MG63 (cell line): ENCODE data around the gene GOLT1A. TPM values are rescaled to one million over a fixed set of nuclear protein-coding genes. Genes with fewer than 3 reads are reported as not detected.

ENCODE experiments used
- DNase-seq: peaks from one replicate; pipeline ENCODE4 v3.0.0-alpha.2; 2020
- H3K27me3 ChIP-seq: fragments of 250-450 bp; sonication (Bioruptor Pico); 2 replicates; pipeline ENCODE4 v1.5.1; 2020; ENCODE audit warnings: mild to moderate bottlenecking, moderate library complexity
- H3K36me3 ChIP-seq: fragments of 250-450 bp; sonication (Bioruptor Pico); 2 replicates; pipeline ENCODE4 v1.5.1; 2020; ENCODE audit warnings: mild to moderate bottlenecking, moderate library complexity
- H3K4me3 ChIP-seq: fragments of 250-450 bp; sonication (Bioruptor Pico); 2 replicates; pipeline ENCODE4 v1.5.1; 2020; ENCODE audit warnings: mild to moderate bottlenecking, moderate library complexity
- H3K9me3 ChIP-seq: fragments of 250-450 bp; sonication (Bioruptor Pico); 2 replicates; pipeline ENCODE4 v1.5.1; 2020; ENCODE audit warnings: mild to moderate bottlenecking, moderate library complexity
- total RNA-seq: library from RNA; depleted of rRNA; stranded (reverse); fragments of >200 nt; shearing (Covaris generic); gene quantifications from 2 replicates; pipeline ENCODE4 v1.2.3, GENCODE V29; 2014; ENCODE audit warnings: low replicate concordance

The GOLT1A gene
- total RNA-seq, 1 experiment from 2014 or later, result not detected

DNA sequence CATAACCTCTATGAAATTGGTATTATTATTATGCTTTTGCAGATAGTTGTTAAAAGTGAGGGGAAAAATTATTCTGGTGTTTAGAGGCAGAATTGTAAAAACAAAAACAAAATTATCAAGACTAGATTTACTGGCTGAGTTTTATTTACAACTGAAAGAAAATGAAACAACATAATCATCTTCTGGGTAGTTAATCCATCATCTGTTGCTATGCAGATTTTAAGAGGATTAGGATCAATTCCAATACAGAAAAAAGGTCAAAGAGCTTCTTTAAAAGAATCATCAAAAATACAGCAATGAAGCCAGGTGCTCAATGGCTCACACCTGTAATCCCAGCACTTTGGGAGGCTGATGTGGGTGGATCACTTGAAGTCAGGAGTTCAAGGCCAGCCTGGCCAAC, 8.3 kb downstream of the GOLT1A start:
- H3K27me3 ChIP-seq, result peaks cover 39% of the 10 kb centered on the region
- H3K4me3 ChIP-seq, result no peak overlapping the region
- H3K9me3 ChIP-seq, result no peaks in the 10 kb centered on the region
- no peaks in the 10 kb centered on the region for H3K36me3 ChIP-seq
- no peak for DNase-seq

DNA sequence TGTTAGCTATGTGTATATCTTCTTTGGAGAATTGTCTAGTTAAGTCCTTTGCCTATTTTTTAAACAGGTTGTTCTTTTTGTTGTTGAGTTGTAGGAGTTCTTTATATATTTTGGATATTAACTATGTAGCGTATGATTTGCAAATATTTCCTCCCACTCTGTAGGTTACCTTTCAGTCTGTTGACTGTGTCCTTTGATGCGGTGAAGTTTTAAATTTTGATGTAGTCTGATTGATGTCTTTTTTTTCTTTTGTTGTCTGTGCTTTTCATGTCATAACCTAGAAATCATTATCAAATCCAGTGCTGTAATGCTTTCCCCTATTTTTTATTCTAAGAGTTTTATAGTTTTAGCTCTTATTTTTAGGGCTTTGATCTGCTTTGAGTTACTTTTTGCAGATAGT, 8.8 kb downstream of the GOLT1A start:
- Histone ChIP-seq H3K27me3 (peaks cover 37% of the 10 kb centered on the region), H3K4me3 (no peak overlapping the region), H3K36me3 (no peaks in the 10 kb centered on the region), H3K9me3 (no peaks in the 10 kb centered on the region)
- DNase-seq, result no peak

DNA sequence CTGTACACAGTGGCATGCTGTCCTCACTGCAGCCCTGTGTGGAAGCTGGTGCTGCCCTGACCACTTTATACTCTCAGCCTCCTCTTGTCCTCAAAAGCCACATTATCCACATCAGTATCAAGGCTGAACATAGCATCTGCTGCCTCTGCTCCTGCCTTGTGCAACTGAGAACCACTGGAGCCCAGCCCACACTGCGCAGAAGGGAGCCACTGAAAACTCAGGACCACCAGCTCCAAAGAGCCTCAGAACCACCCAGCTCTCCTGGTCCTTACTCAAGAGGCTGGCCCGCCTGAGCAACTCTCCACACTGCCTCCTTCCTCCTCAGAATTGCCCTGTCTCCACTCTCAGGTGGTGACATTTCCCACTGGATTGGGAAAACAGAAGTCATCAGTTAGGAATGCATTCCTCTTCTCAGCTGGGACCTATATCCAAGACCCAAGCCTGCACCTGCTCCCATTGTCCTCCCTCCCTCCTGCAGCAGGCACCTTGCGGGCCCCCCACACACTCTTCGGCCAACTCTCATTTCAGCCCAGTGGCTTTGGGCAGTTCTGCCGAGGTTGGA, 10.5 kb downstream of the GOLT1A start:
- Histone ChIP-seq H3K9me3 (no peaks in the 10 kb centered on the region), H3K36me3 (no peaks in the 10 kb centered on the region), H3K27me3 (peaks cover 37% of the 10 kb centered on the region), H3K4me3 (no peak overlapping the region)
- no peak for DNase-seq

DNA sequence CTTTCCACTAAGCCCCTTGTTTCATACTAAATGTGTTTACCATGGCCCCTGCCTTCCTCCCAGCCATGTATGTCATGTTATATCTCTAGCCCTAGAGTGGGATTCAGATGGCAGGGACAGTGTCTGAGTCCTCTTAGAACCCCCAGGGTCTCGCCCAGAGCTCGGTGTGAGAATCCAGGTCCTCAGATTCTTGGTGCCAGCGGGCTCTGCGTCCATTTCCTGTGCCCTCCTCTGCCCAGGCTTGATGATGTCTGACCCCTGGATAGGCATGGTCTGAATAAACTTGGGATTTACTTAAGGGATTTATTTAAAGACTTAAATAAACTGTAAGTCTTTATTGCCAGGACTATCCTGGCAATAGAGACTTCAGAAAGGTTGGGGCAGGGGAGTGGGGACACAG, 11.3 kb downstream of the GOLT1A start:
- Histone ChIP-seq H3K27me3 (peaks cover 35% of the 10 kb centered on the region), H3K36me3 (no peaks in the 10 kb centered on the region), H3K9me3 (no peaks in the 10 kb centered on the region), H3K4me3 (no peak overlapping the region)
- no peak for DNase-seq

DNA sequence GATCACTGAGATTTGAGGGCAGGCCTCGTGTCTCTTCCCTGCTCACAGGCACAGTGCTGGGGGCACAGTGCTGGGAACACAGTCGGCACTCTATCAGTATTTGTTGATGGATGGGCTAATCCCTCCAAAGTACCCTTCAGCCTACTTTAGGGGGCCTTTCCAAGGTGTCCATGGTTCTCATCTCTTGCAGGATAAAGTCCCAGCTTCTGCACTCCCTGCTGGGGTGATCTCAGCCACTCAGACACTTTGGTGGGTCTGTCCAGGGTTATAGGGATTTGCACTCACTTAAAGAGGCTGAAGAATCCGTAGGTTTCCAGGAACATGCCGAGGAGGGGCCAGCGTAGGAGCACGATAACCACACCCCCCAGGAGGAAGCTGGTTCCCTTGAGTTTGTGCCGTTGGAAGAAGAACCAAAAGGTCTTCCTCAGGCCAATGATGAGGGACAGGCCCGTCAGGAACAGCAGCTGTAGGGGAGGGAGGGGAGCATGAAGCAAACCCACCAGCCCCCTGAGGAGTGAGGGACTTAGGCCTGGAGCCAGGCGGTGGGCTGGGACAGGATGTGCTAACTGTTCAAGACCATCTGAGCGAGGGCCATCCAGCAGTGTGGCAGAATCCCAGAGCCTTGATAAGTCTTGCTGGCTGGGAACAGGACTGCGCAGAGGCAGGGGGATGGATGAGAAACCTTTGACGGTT, 12.3 kb downstream of the GOLT1A start:
- Histone ChIP-seq H3K4me3 (no peak overlapping the region), H3K27me3 (peaks cover 26% of the 10 kb centered on the region), H3K9me3 (no peaks in the 10 kb centered on the region), H3K36me3 (no peaks in the 10 kb centered on the region)
- no peak for DNase-seq

DNA sequence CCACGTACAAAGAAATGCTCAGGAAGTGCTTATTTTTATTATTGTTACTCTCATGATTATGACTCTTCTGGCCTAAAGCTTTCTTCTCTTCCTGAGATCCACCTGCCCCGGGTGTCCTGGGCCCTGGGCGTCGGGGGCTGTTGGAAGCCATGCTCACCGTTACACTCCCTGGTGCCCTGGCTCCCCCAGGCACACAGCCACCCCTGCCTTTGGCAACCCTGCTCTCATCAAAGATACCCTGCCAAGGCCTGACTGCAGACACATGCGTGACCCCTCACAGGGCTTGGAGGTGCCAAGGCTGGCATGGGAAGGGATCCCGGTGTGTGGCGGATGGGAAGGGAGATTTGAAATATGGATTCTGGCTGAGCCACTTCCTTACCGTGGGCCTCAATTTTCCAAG, 14.2 kb downstream of the GOLT1A start:
- Histone ChIP-seq H3K36me3 (no peaks in the 10 kb centered on the region), H3K4me3 (no peak overlapping the region), H3K9me3 (no peaks in the 10 kb centered on the region), H3K27me3 (peaks cover 10% of the 10 kb centered on the region)
- DNase-seq, result no peak

DNA sequence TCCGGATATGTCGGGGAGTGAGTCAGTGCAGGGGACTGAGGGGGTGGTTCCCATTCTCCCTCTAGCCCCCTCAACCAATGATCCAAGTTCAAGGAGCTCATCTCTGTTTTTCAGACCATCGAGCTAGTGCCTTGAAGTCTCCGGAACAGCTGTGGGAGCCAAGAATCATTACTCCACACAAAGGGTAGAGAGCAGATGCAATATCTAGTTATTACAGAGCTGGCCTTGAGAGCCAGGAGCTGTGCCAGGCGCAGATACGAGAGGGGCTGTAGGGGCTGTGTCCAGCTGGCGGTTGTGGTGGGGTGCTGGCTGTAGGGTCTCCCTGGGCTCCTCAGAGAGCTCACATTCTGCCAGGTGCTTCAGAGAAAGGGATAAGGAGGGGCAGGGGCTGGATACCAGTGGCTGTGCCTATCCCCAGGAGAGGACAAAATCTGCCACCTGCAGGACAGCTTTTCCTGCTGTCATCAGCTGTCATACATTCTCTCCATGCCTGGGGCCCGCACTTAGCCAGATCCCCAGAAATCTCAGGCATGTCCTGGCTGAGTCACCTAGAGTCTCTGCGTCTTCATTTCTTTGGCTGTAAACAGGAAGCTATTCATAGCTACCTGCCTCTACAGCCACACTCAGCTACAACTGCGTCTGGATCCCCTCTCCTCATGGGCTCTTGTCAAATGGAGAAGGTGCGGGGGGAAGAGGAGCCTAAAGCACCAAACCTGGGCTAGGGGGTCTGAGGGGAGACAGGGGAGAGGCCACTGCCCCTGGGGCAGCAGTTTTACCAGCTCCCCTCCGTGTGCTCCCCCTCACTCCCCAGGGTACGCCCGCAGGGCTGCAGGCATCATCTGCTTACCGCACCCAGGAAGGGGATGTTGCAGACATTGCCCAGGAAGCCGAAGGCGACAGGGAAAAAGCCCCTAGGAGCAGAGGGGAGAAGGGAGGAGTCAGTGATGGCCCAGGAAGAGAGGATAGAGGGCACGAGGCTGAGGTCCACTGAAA, 15.1 kb downstream of the GOLT1A start:
- H3K4me3 ChIP-seq, result no peak overlapping the region
- DNase-seq, result peak; percentile 45
- H3K9me3 ChIP-seq, result no peaks in the 10 kb centered on the region

DNA sequence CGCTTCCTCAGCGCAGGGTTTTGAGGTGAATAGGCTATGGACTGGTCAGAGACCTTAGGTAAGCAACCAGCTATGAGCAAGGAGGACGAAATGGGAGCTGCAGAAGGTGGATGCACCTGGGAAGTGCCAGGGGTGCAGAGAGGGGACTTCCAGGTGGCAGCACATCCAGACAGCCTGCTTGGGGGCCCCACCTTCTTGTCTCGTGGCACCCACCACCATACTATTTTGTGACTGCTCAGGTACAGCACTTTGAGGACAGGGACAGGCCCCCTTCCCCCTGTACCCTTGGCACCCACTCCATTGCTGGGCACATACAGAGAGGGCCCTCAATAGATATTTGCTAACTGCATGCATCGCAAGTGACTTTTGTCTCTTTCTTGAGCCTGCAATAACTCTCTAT, 16.7 kb downstream of the GOLT1A start:
- DNase-seq, result no peak
- Histone ChIP-seq H3K27me3 (peaks cover 4% of the 10 kb centered on the region; the same call in 1 of the 2 replicates), H3K36me3 (no peaks in the 10 kb centered on the region), H3K4me3 (no peak overlapping the region), H3K9me3 (no peaks in the 10 kb centered on the region)

More for the DNA sequence above, 15.1 kb downstream of the GOLT1A start:
- Histone ChIP-seq H3K27me3 (peaks cover 5% of the 10 kb centered on the region), H3K36me3 (no peaks in the 10 kb centered on the region)

DNA sequence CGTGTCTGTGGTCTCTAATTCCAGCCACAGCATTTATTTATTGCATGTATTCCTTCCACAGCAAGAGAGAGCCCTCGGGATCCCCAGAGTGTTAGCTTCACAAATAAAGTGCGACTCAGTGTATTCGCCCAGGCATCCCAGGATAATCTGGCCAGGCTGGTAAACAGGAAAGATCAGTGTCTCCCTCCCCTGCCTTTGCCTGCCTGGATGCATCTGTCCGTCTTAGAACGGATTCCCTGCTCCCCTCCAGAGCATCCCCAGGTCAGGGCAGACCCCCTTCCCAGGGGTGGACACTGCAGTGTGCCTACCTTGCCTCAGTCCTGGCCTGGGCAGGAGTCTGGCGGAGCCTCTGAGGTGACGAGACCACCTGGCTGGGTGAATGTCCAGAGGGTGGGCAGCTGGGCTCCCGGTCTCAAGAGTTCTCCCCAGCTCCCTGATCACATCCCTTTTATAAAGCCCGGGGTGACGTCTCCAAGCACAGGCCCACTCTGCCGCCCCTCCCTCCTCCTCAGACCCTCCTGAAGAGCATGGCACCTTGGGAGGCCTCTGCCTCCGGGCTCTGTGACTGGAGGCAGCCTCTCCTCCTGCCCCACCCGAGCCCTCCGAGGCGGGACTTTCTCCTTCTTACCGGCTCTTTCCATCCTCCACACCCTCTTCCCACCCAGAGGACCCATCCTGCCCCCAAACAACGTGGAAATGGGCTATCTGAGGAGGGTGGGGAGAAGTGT, 17.6 kb downstream of the GOLT1A start, which contains the start of gene KISS1:
TSS of gene KISS1 (minus strand) at position 424 of the 728 bp plus-strand sequence. CDS start 3,615 bp downstream, outside the sequence.
- Histone ChIP-seq H3K36me3 (no peaks in the 10 kb centered on the region), H3K9me3 (no peaks in the 10 kb centered on the region), H3K27me3 (peaks cover 4% of the 10 kb centered on the region; the same call in 1 of the 2 replicates), H3K4me3 (no peak within 1 kb of the TSS)
- DNase-seq, result no peak

DNA sequence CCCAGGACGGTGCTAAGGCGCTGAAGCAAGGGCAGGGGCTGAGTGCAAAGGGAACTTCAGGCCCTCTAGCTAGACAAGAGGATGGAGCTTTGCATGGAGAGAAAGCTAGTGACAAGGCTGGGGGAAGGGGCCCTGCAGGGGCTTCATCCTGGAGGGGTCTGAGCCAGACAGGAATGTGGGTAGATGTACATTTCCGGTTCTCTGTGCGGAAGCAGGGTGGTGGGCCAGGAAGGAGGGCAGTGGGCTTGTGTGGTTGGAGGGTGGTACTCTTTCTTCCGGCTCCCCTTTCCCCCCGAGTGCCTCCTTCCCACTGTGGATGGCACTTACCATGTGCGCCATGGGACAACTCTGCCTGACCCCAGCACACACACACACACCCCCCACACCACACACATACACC, 19.0 kb downstream of the GOLT1A start:
- Histone ChIP-seq H3K4me3 (no peak overlapping the region), H3K27me3 (peaks cover 7% of the 10 kb centered on the region), H3K9me3 (no peaks in the 10 kb centered on the region), H3K36me3 (no peaks in the 10 kb centered on the region)
- DNase-seq, result no peak

DNA sequence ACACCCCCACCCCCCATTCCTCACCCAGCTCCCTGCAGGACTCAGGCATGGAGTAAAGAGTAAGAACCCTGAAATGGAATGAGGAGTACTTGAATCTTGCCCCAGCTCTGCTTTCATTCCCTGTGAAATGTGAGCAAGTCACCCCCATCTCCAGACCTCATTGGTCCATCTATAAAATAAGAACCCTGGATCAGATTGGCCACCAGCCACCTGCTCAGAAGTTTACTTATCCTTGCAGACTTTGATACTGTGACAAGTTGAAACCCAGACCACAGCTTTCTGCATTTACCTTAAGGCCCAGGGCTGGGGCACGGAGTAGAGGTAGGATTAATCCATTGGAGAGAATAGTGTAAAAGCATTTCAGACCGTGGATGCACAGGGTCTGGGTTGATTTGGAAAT, 19.7 kb downstream of the GOLT1A start:
- no peaks in the 10 kb centered on the region for H3K9me3 ChIP-seq
- H3K27me3 ChIP-seq, result peaks cover 14% of the 10 kb centered on the region
- DNase-seq, result no peak
- H3K36me3 ChIP-seq, result no peaks in the 10 kb centered on the region
- no peak overlapping the region for H3K4me3 ChIP-seq

DNA sequence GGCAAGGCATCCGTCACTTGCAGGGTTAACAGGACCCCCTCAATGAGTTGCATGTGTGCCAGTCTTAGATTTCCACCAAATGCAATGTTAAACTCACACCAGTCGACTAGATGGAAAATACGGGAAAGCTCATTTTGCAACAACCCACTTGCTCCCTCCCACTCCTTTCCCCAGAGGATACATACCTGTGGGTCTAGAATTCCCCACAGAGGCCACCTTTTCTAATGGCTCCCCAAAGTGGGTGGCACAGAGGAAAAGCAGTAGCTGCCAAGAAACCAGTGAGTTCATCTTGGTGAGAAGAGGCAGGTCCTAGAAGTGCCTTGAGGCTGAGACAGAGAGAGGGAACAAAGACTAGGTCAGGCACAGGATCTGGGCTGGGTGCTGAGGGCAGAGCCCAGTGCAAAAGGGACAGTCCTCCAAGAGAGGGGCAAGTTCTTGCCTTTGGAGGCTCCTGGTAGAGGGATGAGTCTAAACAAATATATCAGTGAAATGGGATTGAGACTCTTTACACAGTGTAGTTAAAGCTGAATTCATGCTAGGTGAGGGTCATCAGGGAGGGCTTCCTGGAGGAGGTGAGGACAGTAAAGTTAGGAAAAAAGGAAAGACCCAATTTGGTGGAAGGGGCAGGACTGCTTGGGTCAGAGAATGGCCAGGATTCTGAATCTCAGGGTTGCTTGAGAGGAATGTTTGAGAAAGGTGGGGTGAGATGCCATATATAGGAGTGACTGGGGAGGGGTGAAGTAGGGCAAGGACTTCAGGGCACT, 21.0 kb downstream of the GOLT1A start:
- no peaks in the 10 kb centered on the region for H3K9me3 ChIP-seq
- H3K36me3 ChIP-seq, result no peaks in the 10 kb centered on the region
- peaks cover 20% of the 10 kb centered on the region for H3K27me3 ChIP-seq
- no peak overlapping the region for H3K4me3 ChIP-seq
- DNase-seq, result no peak

DNA sequence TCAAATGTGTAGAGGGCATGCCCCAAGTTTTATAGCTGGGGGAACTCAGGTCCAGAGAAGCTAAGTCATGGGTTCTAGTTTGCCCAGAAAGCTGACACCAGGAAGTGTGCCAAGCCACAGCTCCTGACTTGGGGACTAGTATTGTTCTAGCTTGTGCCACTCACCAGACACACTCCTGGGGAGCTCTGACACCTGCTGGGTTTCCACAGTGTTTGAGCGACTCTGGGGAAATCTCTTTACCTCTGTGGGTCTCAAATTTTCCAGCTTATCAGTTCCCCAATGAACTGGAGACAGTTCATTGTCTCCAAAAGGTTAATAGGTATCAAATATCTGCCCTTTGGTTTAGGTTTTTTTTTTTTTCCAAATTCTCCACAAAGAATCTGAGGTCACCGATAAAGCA, 21.7 kb downstream of the GOLT1A start:
- Histone ChIP-seq H3K9me3 (no peaks in the 10 kb centered on the region), H3K36me3 (no peaks in the 10 kb centered on the region), H3K27me3 (peaks cover 25% of the 10 kb centered on the region), H3K4me3 (no peak overlapping the region)
- no peak for DNase-seq

DNA sequence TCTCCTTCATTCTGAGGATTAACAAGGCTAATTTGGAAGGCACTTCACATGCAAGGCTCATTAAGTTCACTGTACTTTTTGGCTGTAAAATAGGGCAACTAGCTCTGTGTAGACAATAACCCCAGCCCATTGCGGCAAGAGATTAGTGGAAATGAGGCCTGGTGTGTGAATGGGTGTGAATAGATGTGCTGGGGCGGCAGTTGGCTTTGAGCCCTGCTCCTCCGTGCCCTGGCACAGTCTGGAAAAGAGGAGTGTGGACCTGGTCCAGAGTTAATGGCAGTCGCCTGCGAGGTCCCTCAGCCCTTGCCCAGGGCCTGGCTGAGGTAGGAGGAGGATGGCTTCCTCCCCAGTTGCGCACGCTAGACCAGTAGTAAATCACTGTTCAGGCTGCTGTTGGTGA, 22.3 kb downstream of the GOLT1A start:
- Histone ChIP-seq H3K9me3 (no peaks in the 10 kb centered on the region), H3K36me3 (no peaks in the 10 kb centered on the region), H3K4me3 (no peak overlapping the region), H3K27me3 (peaks cover 31% of the 10 kb centered on the region)
- DNase-seq, result no peak

DNA sequence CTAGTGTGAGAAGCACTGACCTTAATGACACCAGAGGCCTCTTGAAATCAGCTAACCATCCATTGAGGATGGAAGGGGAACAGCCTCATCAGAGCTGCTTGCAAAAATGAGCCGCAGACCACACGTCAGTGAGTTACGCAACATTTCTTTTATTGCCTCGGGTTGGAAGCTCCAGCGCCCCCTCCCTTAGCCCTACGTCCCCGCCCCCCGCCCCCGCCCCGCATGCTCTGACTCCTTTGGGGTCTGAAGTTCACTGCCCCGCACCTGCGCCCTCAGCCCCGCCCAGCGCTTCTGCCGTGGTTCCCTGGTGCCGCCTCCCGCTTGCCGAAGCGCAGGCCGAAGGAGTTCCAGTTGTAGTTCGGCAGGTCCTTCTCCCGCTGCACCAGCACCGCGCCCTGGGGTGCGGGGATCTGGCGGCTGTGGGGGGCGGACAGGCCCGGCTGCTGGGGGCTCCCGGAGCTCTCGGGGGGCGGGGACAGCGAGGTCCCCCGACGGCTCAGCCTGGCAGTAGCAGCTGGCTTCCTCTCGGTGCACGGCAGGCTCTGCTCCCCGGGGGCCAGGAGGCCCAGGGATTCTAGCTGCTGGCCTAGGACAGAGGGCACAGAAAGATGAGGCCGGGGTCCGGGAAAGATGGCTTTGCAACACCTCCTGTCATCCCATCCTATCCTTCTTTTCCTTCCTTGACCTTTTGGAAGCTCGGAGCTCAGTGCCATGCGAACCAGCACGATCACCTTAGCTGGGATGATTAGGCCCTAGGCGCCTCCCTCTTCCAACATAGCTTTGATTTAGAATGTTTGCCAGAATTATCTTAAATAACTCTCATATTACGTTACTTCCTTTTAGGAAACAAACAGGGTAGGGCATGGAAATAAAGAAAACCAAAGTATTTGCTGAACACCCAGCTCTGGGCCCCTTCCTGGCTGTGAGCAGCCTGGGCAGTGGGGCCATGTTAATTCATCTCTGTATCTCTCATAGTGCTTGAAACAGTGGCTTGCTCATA, 23.3 kb downstream of the GOLT1A start:
- no peak for DNase-seq
- H3K27me3 ChIP-seq, result peaks cover 36% of the 10 kb centered on the region
- H3K36me3 ChIP-seq, result no peaks in the 10 kb centered on the region
- H3K9me3 ChIP-seq, result no peaks in the 10 kb centered on the region
- no peak overlapping the region for H3K4me3 ChIP-seq
